CD4-positive, alpha-beta T cell treated with Interleukin-2 at 100 ng/mL for 4 hours (primary cell): Measurements from ENCODE around the gene TBC1D2.
"Not testable (repeated sequence)": the region's sequence is repeated elsewhere in the genome, so short reads cannot be mapped to it uniquely, and the experiment has no call there.

Experiments
- DNase-seq: peaks from one replicate; pipeline ENCODE4 v3.0.0-alpha.2; 2020; ENCODE audit warnings: low spot score

Gene TBC1D2, protein sequence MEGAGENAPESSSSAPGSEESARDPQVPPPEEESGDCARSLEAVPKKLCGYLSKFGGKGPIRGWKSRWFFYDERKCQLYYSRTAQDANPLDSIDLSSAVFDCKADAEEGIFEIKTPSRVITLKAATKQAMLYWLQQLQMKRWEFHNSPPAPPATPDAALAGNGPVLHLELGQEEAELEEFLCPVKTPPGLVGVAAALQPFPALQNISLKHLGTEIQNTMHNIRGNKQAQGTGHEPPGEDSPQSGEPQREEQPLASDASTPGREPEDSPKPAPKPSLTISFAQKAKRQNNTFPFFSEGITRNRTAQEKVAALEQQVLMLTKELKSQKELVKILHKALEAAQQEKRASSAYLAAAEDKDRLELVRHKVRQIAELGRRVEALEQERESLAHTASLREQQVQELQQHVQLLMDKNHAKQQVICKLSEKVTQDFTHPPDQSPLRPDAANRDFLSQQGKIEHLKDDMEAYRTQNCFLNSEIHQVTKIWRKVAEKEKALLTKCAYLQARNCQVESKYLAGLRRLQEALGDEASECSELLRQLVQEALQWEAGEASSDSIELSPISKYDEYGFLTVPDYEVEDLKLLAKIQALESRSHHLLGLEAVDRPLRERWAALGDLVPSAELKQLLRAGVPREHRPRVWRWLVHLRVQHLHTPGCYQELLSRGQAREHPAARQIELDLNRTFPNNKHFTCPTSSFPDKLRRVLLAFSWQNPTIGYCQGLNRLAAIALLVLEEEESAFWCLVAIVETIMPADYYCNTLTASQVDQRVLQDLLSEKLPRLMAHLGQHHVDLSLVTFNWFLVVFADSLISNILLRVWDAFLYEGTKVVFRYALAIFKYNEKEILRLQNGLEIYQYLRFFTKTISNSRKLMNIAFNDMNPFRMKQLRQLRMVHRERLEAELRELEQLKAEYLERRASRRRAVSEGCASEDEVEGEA

DNA sequence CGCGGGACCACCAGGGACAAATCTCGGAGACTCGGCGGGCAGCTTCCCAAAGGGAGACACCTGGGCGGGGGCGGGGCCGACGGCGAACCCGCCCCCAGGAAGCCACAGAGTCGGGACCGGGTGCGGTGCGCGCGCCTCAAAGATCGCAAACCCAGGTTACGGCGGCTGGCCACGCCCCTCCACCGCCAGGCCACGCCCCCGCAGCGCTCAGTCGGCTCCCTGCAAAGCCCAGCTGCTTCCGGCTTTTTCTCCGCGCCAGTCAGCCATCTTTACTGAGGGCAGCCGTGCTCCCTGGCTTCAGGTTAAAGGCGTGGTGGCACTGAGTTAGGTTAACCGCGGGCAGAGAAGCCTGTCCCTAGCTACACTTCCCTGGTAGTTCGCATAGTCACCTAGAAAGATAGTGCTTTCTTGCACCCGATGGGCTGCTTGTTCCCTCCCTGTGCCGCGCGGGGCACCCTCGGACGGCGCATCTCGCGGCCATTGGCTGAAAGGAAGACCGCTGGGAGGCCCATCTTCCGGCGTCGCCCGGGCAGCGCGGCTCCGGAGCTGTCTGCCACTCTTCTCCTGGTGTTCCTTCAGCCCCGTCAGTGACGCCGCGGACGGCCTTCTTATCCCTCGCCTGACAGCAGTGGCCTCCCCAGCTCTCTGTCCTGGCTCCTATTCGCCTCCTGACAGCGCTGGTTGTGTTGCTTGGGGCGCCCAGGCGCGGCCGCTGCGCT, at the start of gene TBC1D2:
TSS of gene TBC1D2 (minus strand) at position 72 of the 719 bp plus-strand sequence. CDS start 108 bp downstream, outside the sequence.
- DNase-seq, result peak; percentile 98

DNA sequence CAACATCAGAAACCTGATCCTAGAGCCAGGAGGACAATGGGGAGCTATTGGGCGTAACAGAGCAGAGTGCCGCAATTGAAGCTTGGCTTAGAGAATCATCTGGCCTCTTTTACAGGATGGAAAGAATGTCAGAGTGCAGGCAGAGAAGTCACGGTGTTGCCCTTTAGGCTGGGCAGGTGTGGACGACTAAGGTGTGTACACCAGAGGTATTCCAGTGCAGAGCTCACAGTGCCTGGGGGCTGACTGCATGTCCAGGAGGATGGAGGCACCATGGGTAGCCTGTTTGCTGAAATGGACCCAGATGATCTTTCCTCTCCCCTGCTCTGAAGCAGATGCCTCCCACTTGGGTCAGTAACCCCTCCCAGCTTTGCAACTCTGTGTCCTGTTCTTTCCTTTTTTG, 48.9 kb upstream of the TBC1D2 start:
- DNase-seq, result no peak

DNA sequence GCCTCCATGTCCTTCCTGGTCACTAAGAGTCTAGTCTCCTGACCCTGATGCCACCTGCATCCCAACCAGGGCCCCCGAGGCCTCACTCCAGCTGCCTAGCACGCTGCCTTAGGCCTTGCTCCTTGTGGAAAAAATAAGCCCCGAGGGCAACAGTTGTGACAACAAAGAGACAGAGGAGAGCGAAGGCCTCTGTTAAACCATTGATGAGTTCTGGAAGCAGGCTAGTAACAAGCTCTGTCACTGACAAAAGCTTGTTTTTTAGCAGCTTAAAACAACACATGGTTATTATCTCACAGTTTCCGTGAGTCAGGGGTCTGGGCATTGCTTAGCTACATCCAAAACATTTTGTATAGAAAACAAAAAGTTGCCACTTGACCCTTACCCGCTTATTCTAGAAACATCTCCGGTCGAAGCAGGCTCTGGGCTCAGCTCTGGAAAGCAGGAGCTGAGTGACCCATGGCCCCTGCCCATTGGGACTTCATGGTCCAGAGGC, 48.2 kb upstream of the TBC1D2 start:
- DNase-seq, result no peak

DNA sequence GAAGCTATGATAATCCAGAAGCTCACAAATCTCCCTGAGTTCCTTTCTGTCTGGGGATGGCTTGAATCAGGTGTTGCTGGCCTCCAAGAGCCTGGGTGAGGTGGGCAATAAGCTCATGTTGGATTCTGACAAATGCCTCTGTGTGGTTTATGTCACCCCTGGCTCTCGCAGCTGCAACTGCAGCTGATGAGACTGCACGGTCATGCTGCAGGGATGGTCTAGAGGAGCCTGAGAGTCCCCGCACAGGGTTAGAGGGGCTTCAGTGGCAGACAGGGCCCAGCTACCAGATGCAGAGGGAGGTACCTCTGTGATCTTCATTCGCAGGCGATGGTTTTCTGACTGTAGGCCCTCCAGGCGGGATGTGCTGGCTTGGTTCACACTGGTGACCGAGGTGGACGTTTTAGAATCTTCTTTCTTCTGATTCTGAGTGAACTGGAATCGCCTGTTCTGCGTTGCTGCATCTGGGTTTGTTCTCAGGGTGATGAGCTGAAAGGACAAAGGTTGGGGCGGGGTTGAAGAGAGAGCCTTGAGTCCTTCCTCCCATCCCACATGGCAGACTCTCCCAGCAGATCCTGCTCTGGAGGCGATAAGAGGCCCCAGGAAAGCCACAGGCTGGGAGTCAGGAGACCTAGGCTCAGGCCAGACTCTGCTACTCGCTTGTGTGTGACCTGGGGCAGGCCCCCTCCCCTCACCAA, 47.6 kb upstream of the TBC1D2 start:
- DNase-seq, result no peak

DNA sequence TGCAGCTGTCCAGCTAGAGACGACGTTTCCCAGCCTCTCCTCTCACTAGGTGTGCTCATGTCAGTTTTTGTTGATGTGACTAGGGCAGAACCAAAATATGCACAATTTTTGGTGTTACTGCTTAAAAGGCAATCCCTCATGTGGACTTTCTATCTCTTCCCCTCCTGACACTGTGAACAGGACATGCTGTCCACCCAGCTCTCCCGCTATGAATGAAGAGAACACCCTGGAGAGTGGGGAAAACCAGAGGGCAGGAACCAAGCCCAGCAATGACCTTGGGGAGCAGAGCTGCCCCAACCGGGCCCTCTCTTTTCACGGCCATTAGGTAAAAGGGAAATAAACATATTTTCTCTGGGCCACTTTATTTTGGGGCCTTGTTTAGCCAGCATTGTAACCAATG, 46.7 kb upstream of the TBC1D2 start:
- DNase-seq, result no peak

DNA sequence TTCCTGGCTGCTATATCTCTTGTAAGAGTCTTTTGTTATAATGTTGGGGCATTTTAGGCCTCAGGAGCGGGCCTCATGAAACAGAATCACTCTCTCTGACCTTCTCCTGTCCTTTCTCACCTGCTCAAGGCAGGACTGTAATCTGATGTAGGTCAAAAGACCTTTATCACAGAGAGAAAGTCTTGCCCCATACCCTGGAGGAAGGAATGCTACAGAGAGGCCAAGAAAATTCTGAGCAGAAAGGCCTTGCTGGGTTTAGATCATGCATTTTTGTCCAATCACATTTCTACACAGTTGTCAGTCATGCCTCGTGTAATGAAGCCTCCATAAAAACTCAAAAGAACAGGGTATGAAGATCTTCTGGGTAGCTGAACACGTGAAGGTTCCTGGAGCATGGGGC, 45.2 kb upstream of the TBC1D2 start:
- DNase-seq, result no peak

DNA sequence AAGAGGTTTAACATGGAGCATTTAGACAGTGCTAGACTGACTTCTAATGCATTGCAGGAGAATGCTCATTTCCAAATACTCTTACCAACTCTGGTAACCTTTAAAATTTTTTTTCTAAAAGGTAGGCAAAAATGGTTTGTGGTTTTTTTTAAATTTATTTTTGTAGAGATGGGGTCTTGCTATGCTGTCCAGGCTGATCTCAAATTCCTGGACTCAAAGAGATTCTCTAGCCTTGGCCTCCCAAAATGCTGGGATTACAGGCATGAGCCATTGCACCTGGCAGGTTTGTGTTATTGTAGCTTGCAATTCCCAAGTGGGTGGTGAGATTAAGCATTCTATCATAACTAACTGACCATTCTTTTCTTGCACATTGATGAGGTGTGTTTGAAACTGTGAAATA, 43.0 kb upstream of the TBC1D2 start:
- no peak for DNase-seq

DNA sequence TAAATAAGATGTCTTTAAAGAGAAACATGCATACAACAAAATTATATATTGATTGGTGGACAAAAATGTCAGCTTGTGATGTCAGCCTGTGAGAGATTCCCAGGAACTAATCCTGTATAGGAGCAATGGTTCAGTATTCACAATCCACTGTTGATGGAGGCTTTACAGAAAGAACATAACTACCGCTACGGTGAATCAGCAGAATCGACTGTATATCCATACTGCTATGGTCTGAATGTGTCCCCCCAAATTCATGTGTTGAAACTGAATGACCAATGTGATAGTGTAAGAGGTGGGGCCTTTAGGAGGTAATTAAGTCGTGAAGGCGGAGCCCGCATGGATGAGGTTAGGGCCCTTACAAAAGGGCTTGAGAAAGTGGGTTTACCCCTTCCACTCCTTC, 40.4 kb upstream of the TBC1D2 start:
- DNase-seq, result no peak

DNA sequence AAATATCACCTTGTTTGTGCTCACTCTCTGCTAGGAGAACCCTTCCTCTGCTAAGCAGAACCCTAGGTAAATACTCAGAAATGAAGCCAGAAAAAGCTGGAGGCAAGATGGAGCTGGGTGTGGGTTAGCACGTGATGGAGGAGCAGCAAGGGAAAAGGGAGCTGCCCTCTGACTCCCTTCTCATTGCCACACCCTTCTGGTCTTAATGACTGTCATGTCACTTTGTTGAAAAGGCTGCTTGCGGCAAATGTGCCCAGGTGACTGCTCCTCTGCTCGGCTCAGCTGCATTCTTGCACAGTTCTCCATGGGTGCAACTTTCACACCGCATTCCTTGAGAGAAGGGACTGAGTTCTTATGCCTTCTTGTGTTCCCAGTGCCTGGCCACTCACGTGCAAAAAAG, 36.4 kb upstream of the TBC1D2 start:
- DNase-seq, result no peak

DNA sequence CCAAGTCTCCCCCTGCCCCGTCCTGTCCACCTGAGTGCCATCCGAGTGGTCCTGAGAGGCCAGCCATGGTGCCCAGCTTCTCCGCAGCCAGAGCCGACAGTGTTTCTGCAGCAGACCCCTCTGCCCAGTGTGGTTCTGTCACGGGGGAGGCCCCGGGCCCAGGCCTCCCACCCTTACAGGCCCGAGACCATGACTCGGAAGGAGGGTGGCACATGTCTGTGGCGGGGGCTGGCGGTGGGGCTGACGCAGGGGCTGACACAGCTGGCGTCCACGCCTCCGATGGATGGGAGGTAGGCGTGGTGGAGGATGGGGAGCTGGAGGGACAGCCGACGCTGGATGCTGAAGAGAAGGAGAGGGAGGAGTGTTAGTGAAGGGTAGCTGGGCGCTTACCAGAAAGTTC, 35.0 kb upstream of the TBC1D2 start:
- DNase-seq, result no peak

DNA sequence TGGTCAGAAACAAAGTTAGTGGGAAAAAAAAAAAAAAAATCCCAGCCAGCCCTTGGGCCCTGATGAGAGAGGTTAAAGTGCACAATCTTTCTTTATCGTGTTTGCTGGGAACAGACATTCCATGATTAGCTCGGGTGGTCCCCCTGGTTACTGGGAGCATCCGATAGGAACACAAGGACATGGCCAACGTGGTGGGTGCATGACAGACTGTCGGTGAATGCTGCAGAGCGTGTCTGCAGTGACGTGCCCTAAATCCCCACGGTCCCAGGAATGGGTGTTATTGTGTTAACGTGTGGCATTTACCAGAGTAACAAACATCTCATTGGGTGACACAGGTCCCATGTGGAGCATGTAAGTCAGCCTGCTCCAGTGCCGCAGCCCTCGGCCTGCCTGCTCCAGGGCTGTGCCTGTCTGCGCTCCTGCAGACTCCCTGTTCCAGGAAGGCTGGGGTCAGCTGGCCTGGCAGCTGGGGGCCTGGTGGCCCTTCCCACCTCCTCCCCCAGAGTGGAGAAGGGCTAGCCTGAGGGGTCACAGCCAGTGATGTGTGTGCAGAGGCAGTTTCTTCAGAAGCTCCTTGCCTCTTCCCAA, 34.3 kb upstream of the TBC1D2 start:
- DNase-seq, result no peak

DNA sequence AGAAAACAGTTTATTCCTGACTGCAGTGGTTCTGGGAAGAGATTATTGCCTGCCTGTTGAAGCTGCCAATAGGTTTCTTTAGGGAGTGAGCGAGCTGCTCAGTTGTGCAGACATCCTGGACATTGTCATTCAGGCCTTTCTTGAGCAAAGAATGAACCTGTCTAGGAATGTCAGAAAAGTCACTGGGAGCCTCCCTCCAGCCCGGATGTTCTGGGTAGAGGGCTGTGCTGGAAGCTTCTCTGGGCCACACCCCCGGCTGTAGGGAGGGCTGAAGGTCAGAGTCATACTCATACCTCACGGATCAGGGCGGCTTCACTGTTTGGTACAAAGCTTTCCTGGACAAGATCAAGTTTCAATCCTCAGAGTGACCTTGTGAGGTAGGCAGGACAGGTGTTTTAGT, 33.4 kb upstream of the TBC1D2 start:
- DNase-seq, result no peak

DNA sequence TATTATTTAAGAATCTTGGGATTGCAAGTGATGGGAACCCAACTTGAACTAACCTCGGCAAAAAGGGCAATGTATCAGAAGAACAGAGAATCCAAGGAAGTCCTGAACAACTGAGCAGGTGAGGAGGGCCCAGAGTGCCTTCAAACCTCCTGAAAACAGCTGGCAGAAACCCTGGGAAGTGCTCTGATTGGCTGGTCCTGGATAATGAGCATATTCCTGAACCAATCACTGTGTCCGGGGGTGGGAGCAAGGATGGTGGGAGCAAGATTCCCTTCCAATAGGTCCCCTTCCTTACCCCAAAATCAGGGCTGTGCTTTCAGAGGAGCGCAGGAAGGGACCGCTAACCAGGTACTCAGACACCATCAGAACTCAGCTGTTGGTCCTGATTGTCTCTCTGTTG, 31.9 kb upstream of the TBC1D2 start:
- DNase-seq, result no peak

DNA sequence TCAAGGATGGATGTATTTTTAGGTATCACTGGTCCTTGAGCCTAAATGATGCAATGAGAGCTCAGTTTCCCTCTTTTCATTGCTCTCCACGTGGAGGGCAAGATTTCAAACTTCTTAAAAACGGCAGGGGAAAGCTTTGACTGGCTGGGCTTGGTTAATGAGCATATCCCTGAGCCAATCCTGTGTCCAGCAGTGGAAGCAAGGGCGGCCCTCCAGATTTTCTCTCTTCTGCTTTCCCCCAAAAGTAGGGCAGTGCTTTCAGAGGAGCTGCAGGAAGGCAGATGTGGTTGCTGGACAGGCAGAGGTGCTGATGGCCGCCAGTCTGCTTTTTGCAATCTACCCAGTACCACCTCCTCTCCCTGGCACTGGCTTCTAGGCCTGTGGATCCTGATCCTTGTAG, 30.0 kb upstream of the TBC1D2 start:
- DNase-seq, result no peak

DNA sequence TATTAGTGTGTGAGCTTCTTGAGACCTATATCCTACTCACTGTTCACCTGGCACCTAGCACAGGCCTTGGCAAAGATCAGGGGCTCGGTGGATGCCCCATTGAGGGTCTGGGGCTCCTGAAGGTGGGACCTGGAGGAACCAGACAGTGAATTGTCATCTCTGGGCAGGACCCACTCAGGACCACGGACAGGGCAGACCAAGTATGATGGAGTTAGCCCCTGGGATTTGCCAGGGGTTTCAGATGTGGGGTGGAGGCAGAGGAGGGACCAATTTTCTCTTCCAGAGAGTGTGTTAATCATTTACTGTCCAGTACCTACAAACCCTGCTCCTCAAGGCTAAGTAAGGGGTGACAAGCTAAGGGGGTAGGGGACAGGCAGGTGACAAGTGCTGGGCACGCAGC, 29.3 kb upstream of the TBC1D2 start:
- DNase-seq, result no peak

DNA sequence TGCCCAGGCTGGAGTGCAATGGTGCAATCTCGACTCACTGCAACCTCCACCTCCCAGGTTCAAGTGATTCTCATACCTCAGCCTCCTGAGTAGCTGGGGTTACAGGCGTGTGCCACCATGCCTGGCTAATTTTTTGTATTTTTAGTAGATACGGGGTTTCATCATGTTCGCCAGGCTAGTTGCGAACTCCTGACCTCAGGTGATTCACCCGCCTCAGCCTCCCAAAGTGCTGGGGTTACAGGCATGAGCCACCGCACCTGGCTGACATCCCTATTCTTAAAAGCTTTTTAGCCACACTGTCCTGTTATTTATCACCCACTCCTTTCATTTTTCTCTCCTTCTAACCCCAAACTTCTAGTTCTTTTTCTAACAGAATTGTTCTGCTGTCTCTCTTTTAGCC, 27.7 kb upstream of the TBC1D2 start:
- DNase-seq, result not testable (repeated sequence)

DNA sequence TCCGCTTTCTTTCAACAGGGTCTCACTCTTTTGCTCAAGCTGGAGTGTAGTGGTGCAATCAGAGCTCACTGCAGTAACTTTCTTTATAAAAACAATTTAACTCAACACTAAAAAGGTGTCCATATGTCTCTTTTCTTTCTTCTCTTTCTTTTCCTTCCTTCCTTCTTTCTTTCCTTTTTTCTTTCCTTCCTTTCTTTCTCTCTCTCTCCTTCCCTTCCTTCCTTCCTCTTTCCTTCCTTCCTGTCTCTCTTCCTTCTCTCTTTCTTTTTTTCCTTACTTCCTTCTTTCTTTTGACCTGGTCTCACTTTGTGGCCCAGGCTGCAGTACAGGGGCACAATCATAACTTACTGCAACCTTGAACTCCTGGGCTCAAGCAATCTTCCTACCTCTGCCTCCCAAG, 25.8 kb upstream of the TBC1D2 start:
- DNase-seq, result no peak

DNA sequence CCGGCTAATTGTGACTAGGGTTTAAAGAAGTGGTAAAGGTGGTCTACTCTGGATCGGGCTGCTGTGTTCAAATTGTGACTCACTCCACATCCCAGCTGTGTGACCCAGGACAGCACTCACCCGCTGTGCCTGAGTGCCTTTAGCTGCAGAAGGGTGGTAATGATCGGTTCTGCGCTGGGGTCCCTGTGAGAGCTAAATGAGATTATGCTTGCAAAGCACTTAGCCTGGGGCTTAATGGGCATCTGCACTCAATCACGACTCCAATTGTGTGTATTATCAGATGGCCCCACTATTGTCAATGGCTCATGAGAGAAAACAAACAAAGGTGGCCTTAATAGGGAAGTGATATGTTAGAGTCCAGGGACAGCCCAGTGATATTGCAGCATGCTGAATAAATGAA, 25.1 kb upstream of the TBC1D2 start:
- DNase-seq, result no peak

DNA sequence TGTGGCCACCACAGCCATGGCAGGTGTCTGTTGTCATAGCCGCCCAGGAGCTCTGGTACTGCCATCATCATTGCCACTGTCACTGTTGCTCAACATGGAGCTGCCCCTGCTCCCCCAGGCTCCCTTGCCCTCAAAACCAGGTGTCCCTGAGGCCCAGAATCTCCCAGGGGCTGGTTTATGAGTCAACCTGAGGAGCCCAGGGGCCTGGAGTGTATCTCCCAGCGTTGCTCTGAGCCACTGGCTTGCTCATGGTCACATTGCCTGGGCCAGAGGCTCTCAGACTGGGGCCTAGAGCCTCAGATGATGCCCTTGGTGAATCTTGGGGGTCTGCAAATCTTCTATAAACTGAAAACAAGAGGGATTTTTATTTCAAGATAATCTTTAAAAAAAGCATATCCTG, 24.7 kb upstream of the TBC1D2 start:
- no peak for DNase-seq

DNA sequence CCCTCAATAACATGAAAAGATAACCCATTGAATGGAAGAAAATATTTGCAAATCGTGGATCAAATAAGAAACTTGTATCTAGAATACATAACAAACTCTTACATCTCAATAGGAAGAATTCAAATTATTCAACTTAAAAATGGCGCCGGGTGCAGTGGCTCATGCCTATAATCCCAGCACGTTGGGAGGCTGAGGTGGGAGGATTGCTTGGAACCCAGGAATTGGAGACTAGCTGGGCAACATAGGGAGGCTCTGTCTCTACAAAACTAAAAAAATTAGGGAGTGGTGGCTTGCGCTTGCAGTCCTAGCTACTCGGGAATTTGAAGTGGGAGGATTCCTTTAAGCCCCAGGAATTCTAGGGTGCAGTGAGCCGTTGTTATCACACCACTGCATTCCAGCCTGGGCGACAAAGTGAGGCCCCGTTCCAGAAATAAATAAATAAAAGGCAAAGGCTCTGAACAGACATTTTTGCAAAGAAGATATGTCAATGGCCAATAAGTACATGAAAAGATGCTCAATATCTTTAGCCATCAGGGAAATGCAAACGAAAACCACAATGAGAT, 21.5 kb upstream of the TBC1D2 start:
- no peak for DNase-seq

DNA sequence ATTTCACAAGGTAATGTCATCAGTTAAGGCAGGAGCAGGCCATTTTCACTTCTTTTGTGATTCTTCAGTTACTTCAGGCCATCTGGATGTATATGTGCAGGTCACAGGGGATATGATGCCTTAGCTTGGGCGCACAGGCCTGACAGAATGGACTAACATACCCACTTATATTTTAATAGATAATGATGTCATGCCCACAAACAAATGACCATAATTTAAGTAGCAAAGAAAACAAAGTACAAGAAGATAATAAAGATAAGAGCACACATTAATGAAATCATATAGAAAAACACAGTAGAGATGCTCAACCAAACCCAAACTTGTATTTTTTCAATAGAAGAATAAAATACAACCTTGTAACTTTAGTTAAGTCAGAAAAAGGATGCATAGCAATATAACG, 19.7 kb upstream of the TBC1D2 start:
- no peak for DNase-seq
